ENCODE results near the gene GADD45B.
"Not testable (repeated sequence)": the region's sequence is repeated elsewhere in the genome, so short reads cannot be mapped to it uniquely, and the experiment has no call there.

GADD45B gene

DNA sequence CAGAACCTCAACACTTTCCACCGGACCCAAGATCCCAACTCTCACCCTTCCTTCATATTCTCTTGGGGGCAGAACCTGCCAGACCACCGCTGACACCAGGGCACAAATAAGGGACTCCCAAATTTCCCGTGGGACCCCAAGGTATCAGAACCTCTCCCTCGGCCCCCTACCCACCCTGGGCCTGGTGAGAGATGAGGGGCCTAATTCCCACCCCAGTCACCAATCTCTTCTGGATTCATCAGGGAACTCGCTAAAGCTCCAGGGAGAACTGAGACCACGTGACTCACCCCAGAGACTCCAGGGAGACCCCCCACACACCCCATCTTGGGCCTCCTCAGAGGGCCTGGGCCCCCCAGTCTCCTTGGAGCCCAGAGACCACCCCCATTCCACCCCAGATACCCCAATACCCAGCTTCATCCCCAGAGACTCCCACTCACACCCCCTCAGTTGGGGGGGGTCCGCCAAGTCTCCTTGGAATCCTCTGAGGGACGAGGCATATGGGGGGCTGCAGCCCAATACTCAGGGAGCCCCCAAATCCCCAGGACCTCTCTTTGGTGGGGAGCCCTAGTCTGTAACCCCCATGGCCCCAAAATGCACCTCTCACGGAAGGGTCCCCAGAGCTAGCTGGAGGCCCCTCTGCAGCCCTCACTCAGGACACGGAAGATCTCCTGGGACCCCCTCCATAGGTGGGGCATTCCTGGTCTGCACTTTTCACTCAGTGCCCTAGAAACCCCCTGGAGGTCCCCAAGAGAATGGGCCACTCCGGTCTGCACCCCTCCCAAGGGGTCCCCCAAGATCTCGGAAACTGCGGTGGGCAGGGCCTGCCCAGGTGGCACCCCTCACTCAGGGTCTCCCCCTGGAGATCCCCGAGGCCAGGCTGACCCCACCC, 20.7 kb upstream of the GADD45B start:
- peak overlapping the region; percentile 81 for H3K4me3 ChIP-seq (ENCODE audit: low read depth, low read length)
- DNase-seq (ENCODE audit: low read depth, low spot score): no peak
- ChIA-PET CTCF (interaction anchor here (1.1 to 2.6 kb wide), 7 partner anchors 11 to 182 kb away, joined by 3 to 12 read pairs (median 4); no protein-coding TSS in a partner anchor), POLR2A (interaction anchor here (0.8 to 3.2 kb wide), 4 partner anchors 21 to 145 kb away, joined by 3 to 27 read pairs (median 4); partner anchors contain the start of genes GADD45B and TIMM13)
- TF ChIP-seq, protein P1, sequence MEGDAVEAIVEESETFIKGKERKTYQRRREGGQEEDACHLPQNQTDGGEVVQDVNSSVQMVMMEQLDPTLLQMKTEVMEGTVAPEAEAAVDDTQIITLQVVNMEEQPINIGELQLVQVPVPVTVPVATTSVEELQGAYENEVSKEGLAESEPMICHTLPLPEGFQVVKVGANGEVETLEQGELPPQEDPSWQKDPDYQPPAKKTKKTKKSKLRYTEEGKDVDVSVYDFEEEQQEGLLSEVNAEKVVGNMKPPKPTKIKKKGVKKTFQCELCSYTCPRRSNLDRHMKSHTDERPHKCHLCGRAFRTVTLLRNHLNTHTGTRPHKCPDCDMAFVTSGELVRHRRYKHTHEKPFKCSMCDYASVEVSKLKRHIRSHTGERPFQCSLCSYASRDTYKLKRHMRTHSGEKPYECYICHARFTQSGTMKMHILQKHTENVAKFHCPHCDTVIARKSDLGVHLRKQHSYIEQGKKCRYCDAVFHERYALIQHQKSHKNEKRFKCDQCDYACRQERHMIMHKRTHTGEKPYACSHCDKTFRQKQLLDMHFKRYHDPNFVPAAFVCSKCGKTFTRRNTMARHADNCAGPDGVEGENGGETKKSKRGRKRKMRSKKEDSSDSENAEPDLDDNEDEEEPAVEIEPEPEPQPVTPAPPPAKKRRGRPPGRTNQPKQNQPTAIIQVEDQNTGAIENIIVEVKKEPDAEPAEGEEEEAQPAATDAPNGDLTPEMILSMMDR (IDR thresholded peaks at IDR 0.05; ENCODE audit: insufficient read depth, low read length, missing control alignments): no peak

DNA sequence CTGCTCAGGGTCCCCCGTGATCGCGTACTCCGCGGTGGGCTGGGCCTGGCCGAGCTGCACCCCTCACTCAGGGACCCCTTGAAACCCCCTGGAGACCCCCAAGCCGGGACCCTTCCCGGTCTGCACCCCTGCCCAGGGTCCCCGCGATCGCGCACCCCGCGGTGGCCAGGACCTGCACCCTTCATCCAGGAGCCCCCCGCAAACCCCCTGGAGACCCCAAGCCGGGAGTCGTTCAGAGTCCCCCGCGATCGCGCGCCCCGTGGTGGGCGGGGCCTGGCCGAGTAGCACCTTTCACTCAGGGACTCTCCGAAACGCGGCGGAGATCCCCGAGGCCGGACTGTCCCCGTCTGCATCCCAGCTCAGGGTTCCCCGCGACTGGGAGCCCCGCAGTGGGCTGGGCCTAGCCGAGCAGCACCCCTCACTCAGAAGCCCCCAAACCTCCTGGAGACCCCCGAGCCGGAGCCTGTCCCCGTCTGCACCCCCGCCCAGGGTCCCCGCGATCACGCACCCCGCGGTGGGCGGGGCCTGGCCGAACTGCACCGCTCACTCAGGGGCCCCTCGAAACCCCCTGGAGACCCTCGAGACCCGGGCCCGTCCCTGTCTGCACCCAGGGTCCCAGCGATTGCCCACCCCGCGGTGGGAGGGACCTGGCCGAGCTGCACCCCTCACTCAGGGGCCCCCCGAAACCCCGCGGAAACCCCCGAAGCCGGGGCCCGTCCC, 19.9 kb upstream of the GADD45B start:
- ChIA-PET POLR2A (interaction anchor here (0.8 to 3.2 kb wide), 4 partner anchors 8 to 35 kb away, joined by 3 to 27 read pairs (median 4); partner anchors contain the start of genes GADD45B and TIMM13), CTCF (interaction anchor here (1.2 to 2.6 kb wide), 8 partner anchors 12 to 182 kb away, joined by 3 to 12 read pairs (median 5); no protein-coding TSS in a partner anchor)
- TF ChIP-seq, protein P1 (IDR thresholded peaks at IDR 0.05; ENCODE audit: insufficient read depth, low read length, missing control alignments): no peak
- DNase-seq (ENCODE audit: low read depth, low spot score): no peak
- H3K4me3 ChIP-seq (ENCODE audit: low read depth, low read length): peak overlapping the region; percentile 81

DNA sequence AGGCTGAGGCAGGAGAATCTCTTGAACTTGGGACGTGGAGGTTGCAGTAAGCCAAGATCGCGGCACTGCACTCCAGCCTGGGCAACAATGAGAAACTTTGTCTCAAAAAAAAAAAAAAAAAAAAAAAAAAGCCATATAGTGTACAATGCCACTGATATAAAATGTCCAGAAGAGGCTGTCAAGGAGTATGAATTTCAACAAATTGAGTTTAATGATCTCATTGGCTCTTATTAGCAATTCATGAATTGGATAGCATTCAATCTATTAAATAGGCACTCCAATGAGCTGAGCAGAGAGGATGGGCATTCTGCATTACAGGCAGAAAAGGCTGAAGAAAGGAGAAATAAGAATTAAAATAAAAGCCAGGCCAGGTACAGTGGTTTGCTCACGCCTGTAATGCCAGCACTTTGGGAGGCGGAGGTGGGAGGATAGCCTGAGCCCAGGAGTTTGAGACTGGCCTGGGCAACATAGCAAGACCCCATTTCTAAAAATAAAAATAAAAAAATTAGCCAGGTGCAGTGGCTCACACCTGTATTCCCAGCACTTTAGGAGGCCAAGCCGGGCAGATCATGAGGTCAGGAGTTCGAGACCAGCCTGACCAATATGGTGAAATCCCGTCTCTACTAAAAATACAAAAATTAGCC, 18.4 kb upstream of the GADD45B start:
- CTCF ChIA-PET: interaction anchor here (1.1 to 2.6 kb wide), 6 partner anchors 16 to 180 kb away, joined by 3 to 12 read pairs (median 6); no protein-coding TSS in a partner anchor
- TF ChIP-seq, protein P1 (IDR thresholded peaks at IDR 0.05; ENCODE audit: insufficient read depth, low read length, missing control alignments): no peak
- no peak for DNase-seq (ENCODE audit: low read depth, low spot score)
- POLR2A ChIA-PET: interaction anchor here (1.0 to 3.2 kb wide), 4 partner anchors 10 to 153 kb away, joined by 3 to 27 read pairs (median 4); partner anchors contain the start of genes GADD45B and TIMM13
- H3K4me3 ChIP-seq (ENCODE audit: low read depth, low read length): peak overlapping the region; percentile 37

DNA sequence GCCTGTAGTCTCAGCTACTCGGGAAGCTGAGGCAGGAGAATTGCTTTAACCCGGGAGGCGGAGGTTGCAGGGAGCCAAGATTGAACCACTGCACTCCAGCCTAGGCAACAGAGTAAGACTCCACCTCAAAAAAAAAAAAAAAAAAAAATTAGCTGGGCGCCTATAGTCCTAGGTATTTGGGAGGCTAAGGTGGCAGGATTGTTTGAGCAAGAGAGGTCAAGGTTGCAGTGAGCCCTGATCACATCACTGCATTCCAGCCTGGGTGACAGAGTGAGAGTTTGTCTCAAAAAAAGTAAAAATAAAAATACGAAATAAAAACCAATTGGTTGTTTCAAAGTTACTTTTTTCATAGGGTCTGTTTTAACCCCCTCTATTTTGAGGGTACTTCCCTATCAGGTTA, 17.9 kb upstream of the GADD45B start:
- no peak overlapping the region for H3K4me3 ChIP-seq (ENCODE audit: low read depth, low read length)
- ChIA-PET CTCF (interaction anchor here (1.1 to 2.6 kb wide), 4 partner anchors 16 to 178 kb away, joined by 5 to 12 read pairs (median 6); no protein-coding TSS in a partner anchor), POLR2A (interaction anchor here (1.5 kb wide), 1 partner anchor 153 kb away, joined by 4 read pairs; no protein-coding TSS in a partner anchor)
- no peak for DNase-seq (ENCODE audit: low read depth, low spot score)
- TF ChIP-seq, protein P1 (IDR thresholded peaks at IDR 0.05; ENCODE audit: insufficient read depth, low read length, missing control alignments): no peak

DNA sequence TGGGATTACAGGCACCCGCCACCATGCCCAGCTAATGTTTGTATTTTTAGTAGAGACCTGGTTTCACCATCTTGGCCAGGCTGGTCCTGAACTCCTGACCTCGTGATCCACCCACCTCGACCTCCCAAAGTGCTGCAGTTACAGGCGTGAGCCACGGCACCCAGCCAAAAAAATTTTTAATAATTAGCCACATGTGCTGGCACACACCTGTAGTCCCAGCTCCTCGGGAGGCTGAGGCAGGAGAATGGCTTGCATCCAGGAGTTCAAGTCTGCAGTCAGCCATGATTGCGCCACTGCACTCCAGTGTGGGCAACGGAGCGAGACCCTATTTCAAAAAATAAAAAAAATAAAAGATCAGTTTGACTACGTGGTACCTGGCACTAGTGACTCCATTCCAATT, 17.2 kb upstream of the GADD45B start:
- CTCF ChIA-PET; POLR2A ChIA-PET; H3K4me3 ChIP-seq (ENCODE audit: low read depth, low read length); DNase-seq (ENCODE audit: low read depth, low spot score): not testable (repeated sequence)

DNA sequence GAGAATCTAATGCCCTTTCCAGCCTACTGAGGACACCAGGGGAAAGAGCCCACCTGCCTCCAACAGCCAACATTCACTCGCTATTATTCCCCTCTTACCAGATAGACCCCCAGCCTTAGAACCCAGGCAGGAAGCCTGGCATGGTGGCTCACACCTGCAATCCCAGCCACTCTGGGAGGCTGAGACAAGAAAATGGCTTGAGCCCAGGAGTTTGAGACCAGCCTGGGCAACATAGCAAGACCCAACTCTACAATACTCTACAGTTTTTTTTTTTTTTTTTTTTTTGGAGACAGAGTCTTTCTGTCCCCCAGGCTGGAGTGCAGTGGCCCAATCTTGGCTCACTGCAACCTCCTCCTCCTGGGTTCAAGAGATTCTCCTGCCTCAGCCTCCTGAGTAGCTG, 15.7 kb upstream of the GADD45B start:
- ChIA-PET POLR2A (no interaction called here), CTCF (interaction anchor here (1.4 to 14.8 kb wide), 3 partner anchors 31 to 176 kb away, joined by 4 to 232 read pairs (median 5); no protein-coding TSS in a partner anchor)
- no peak for DNase-seq (ENCODE audit: low read depth, low spot score)
- TF ChIP-seq, protein P1 (IDR thresholded peaks at IDR 0.05; ENCODE audit: insufficient read depth, low read length, missing control alignments): no peak
- no peak overlapping the region for H3K4me3 ChIP-seq (ENCODE audit: low read depth, low read length)
